GM23248 (cell line): ENCODE results near the gene ZNRF2. TPM values are rescaled to one million over a fixed set of nuclear protein-coding genes. Genes with fewer than 3 reads are reported as not detected.

Experiments used
- DNase-seq: peaks from one replicate; pipeline ENCODE4 v3.0.0-alpha.2; 2015
- H2AFZ ChIP-seq: fragments of 200-600 bp; sonication (generic); 2 replicates; pipeline ENCODE4 v1.6.1; 2016; ENCODE audit warnings: antibody characterized with exemption
- H3F3A ChIP-seq: fragments of 200-600 bp; sonication (generic); 2 replicates; pipeline ENCODE4 v1.6.1; 2016; ENCODE audit warnings: mild to moderate bottlenecking, antibody characterized with exemption, mixed run types; ENCODE audit not compliant: insufficient read depth
- H3K27ac ChIP-seq: fragments of 200-600 bp; sonication (generic); 2 replicates; pipeline ENCODE4 v1.5.1; 2016; ENCODE audit warnings: mild to moderate bottlenecking
- H3K27me3 ChIP-seq: fragments of 200-600 bp; sonication (generic); replicated peaks from 2 replicates; pipeline ENCODE4 v1.6.1; 2016; ENCODE audit warnings: mild to moderate bottlenecking; ENCODE audit not compliant: insufficient read depth
- H3K36me3 ChIP-seq: fragments of 200-600 bp; sonication (generic); 2 replicates; pipeline ENCODE4 v1.6.1; 2016; ENCODE audit warnings: low read depth, mild to moderate bottlenecking
- H3K4me1 ChIP-seq: fragments of 200-600 bp; sonication (generic); 2 replicates; pipeline ENCODE4 v1.6.1; 2016; ENCODE audit warnings: mild to moderate bottlenecking; ENCODE audit not compliant: insufficient read depth
- H3K4me2 ChIP-seq: fragments of 200-600 bp; sonication (generic); one replicate; pipeline ENCODE4 v1.6.1; 2016; ENCODE audit warnings: mild to moderate bottlenecking; ENCODE audit not compliant: unreplicated experiment
- H3K4me3 ChIP-seq: fragments of 200-600 bp; sonication (generic); 2 replicates; pipeline ENCODE4 v1.5.1; 2016; ENCODE audit warnings: mild to moderate bottlenecking
- H3K79me2 ChIP-seq: fragments of 200-600 bp; sonication (generic); 2 replicates; pipeline ENCODE4 v1.6.1; 2016; ENCODE audit warnings: mild to moderate bottlenecking; ENCODE audit not compliant: insufficient read depth
- H3K9ac ChIP-seq: fragments of 200-600 bp; sonication (generic); 2 replicates; pipeline ENCODE4 v1.6.1; 2016; ENCODE audit warnings: mild to moderate bottlenecking
- H3K9me2 ChIP-seq: fragments of 200-600 bp; sonication (generic); 2 replicates; pipeline ENCODE4 v1.6.1; 2016; ENCODE audit warnings: mixed run types, mild to moderate bottlenecking, moderate library complexity; ENCODE audit not compliant: insufficient read depth
- H3K9me3 ChIP-seq: fragments of 200-600 bp; sonication (generic); one replicate; pipeline ENCODE4 v1.6.1; 2017; ENCODE audit warnings: low read depth
- H4K20me1 ChIP-seq: fragments of 200-600 bp; sonication (generic); 2 replicates; pipeline ENCODE4 v1.6.0; 2016; ENCODE audit not compliant: insufficient read depth
- EZH2 ChIP-seq: fragments of 200-600 bp; sonication (generic); IDR thresholded peaks from 2 replicates; pipeline ENCODE4 v1.6.1; 2018; ENCODE audit warnings: antibody characterized with exemption, mild to moderate bottlenecking; ENCODE audit not compliant: insufficient read depth, poor library complexity, severe bottlenecking
- EZH2phosphoT487 ChIP-seq: fragments of 200-600 bp; sonication (generic); IDR thresholded peaks from 2 replicates; pipeline ENCODE4 v1.6.1; 2018; ENCODE audit warnings: antibody characterized with exemption, moderate library complexity, mild to moderate bottlenecking, low read depth; ENCODE audit not compliant: insufficient read depth
- WGBS, 2 experiments: methylation state at CpG; one replicate each; pipeline ENCODE4 v1.1.6; 2015 to 2017; ENCODE audit warnings: low lambda C conversion rate in 2 of 2, low coverage in 1 of 2; ENCODE audit errors: missing lambda C conversion rate in 2 of 2; 5-methylcytosine and 5-hydroxymethylcytosine counted together
- in situ Hi-C: fragments of 300-500 bp; cut with MboI; formaldehyde crosslinking; loops from 2 replicates; pipeline ENCODE4 v1.15.0; 2020
- polyA plus RNA-seq: library from polyadenylated mRNA; unstranded; fragments of >200 nt; fragmentation: Nextera tagmentation; extraction: Ambion mirVana; gene quantifications from 2 replicates; pipeline ENCODE4 v1.2.1, GENCODE V29; 2016
- total RNA-seq: library from RNA; depleted of rRNA; stranded (reverse); fragments of >200 nt; shearing (Covaris generic); gene quantifications from 2 replicates; pipeline ENCODE4 v1.2.3, GENCODE V29; 2014; rRNA removed

ZNRF2 gene
- total RNA-seq (4.4 and 6.5 TPM in 2 replicates), polyA plus RNA-seq (0.25 and 0.46 TPM in 2 replicates)

- Histone ChIP-seq H4K20me1 (no peaks in the 10 kb centered on the region), H3K27me3 (no peaks in the 10 kb centered on the region), H3K36me3 (no peaks in the 10 kb centered on the region), H3K4me3 (peak within 1 kb of the TSS; percentile 78), H3K79me2 (peaks cover 27% of the 10 kb centered on the region), H3K27ac (peak within 1 kb of the TSS; percentile 74), H3K9ac (peak within 1 kb of the TSS; percentile 77), H3K9me2 (no peaks in the 10 kb centered on the region), H3K4me1 (0 out of 2 replicates have a peak, but pooled peaks cover 11% of the 10 kb centered on the region), H3F3A (peaks cover 23% of the 10 kb centered on the region), H3K9me3 (no peaks in the 10 kb centered on the region), H3K4me2 (peak within 1 kb of the TSS; percentile 67), H2AFZ (peak within 1 kb of the TSS; percentile 87)
- in situ Hi-C loops = no loop called here
- WGBS, 2 experiments = 1% methylated on average over 24 to 84 of the region's 96 CpGs
- peak; percentile 98 for DNase-seq
- TF ChIP-seq EZH2phosphoT487 (no peak), EZH2 (no peak)
Measured at GRCh38 chr7:30284298-30285066, at the start of gene ZNRF2. Gene ZNRF2 (plus strand): TSS chr7:30284597. CDS start chr7:30285358, 761 bp downstream.

GRCh38 chr7:30237271-30237695 lies 47.1 kb upstream of the ZNRF2 start:
- in situ Hi-C loops = no loop called here
- no peaks in the 10 kb centered on the region for H4K20me1 ChIP-seq
- H3K36me3 ChIP-seq = no peaks in the 10 kb centered on the region
- no peaks in the 10 kb centered on the region for H3K9me2 ChIP-seq
- no peak overlapping the region for H3K4me2 ChIP-seq
- H3K79me2 ChIP-seq = no peaks in the 10 kb centered on the region
- H3K9ac ChIP-seq = no peak overlapping the region
- WGBS, 2 experiments = 45 to 50% methylated on average over 1 of the region's 1 CpG
- no peaks in the 10 kb centered on the region for H3K4me1 ChIP-seq
- no peak overlapping the region for H3K4me3 ChIP-seq
- H3K27ac ChIP-seq = no peak overlapping the region
- TF ChIP-seq EZH2 = no peak
- no peak for TF ChIP-seq EZH2phosphoT487
- DNase-seq = no peak
- H2AFZ ChIP-seq = no peak overlapping the region
- H3K9me3 ChIP-seq = no peaks in the 10 kb centered on the region
- peaks cover 10% of the 10 kb centered on the region; the same call in 1 of the 2 replicates for H3F3A ChIP-seq
- no peaks in the 10 kb centered on the region for H3K27me3 ChIP-seq

DNA sequence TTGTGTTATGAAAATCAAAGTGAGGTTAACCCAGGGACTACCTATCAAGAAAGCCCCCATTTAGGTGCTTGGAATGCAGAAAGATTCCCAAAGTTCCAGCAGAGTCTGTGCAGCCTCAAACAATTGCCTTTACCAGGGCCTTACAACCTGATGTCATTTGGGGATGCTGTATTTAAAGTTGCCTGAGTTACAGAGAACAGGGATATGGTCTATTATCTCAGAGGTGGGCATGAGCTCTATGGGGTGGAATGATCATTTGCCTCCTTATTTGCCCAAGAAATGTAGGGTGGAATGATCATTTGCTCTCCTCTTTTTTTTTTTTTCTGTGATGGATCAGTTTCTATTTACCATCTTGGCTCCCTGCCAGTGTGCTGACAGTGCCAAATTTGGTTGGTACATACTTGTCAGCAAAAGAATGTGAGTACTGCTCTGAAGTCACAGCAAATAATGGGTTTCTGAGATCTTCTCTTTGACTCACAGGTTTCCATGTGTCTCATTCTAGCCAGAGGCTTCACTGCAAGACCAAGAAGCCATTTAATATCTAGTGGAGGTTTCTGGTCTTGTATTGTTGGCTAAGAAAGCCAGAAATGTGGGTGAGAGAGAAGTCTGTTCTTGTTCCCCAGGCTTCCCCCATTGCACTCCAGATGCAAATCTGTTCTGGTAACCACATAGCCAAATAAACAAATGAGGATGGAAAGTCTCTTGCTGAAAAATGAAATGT lies 45.5 kb upstream of the ZNRF2 start:
- no peak overlapping the region for H2AFZ ChIP-seq
- peak; percentile 66 for DNase-seq
- H3K9me3 ChIP-seq = no peaks in the 10 kb centered on the region
- in situ Hi-C loops = no loop called here
- H3K9me2 ChIP-seq = no peaks in the 10 kb centered on the region
- H3F3A ChIP-seq = peaks cover 10% of the 10 kb centered on the region; the same call in 1 of the 2 replicates
- no peaks in the 10 kb centered on the region for H3K79me2 ChIP-seq
- no peak overlapping the region for H3K4me3 ChIP-seq
- H3K4me1 ChIP-seq = no peaks in the 10 kb centered on the region
- H3K27me3 ChIP-seq = no peaks in the 10 kb centered on the region
- no peak overlapping the region for H3K4me2 ChIP-seq
- H3K27ac ChIP-seq = no peak overlapping the region
- no peaks in the 10 kb centered on the region for H4K20me1 ChIP-seq
- no peaks in the 10 kb centered on the region for H3K36me3 ChIP-seq
- TF ChIP-seq EZH2 (no peak), EZH2phosphoT487 (no peak)
- H3K9ac ChIP-seq = no peak overlapping the region

DNA sequence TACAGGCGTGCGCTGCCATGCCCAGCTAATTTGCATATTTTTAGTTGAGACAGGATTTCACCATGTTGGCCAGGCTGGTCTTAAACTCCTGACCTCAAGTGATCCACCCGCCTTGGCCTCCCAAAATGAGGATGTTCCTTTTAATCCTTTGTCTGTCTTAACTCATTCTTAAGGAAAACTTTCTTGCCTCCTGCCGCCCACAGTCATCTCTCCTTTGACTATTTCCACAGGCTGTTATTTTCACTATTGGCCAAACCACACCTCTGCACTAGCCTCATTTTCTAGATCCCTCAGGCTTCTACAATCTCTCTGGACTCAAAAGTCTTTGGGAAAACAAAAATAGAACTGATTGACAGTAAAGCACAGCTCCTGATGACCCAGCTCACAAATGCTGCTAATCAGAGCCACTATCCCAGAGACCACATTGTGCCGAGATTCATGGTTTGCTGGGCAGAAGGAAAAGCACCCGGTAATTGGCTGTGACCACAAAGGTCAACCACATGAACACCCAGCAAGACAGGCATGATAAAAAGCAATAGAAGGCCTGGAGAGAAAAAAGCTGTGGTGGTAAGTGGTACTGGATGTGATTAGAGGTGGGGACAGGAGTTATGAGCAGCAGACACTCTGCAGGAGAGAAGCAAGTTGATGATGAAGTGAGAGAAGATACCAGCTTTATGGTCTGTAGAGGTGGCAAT lies 44.1 kb upstream of the ZNRF2 start:
- H3K9me3 ChIP-seq = no peaks in the 10 kb centered on the region
- no peak overlapping the region for H2AFZ ChIP-seq
- TF ChIP-seq EZH2 (no peak), EZH2phosphoT487 (no peak)
- no peak for DNase-seq
- H3K4me1 ChIP-seq = no peaks in the 10 kb centered on the region
- H3K79me2 ChIP-seq = no peaks in the 10 kb centered on the region
- no peak overlapping the region for H3K9ac ChIP-seq
- H4K20me1 ChIP-seq = no peaks in the 10 kb centered on the region
- H3K36me3 ChIP-seq = no peaks in the 10 kb centered on the region
- no peaks in the 10 kb centered on the region for H3K27me3 ChIP-seq
- no peak overlapping the region for H3K27ac ChIP-seq
- in situ Hi-C loops = no loop called here
- H3F3A ChIP-seq = peaks cover 10% of the 10 kb centered on the region; the same call in 1 of the 2 replicates
- H3K4me2 ChIP-seq = no peak overlapping the region
- no peak overlapping the region for H3K4me3 ChIP-seq
- H3K9me2 ChIP-seq = no peaks in the 10 kb centered on the region
- WGBS, 2 experiments = 64 to 70% methylated on average over 6 of the region's 6 CpGs
